K562 (cell line): ENCODE measurements around the gene ARHGAP42. TPM values are rescaled to one million over a fixed set of nuclear protein-coding genes. Genes with fewer than 3 reads are reported as not detected.

Experiments used
- ATAC-seq: fragments of 200-7000 bp; cut with Tn5 transposase; 3 replicates; pipeline ENCODE4 v1.9.1; 2020; ENCODE audit warnings: moderate library complexity
- BruUV-seq: library from RNA; stranded (reverse); fragments of 400-500 nt; replicated peaks from 2 replicates; lab custom pipeline; 2021; lab: Mats Ljungman, UMichigan
- CTCF ChIA-PET: fragments of 300-600 bp; formaldehyde crosslinking; extraction: SDS; loops from one replicate; lab custom pipeline; 2021; ENCODE audit warnings: low intra/inter-chr PET ratio; lab: Yijun Ruan, JAX
- POLR2A ChIA-PET: fragments of 300-600, 350-650 bp; sonication (Branson Sonifier 250); formaldehyde crosslinking; extraction: SDS; loops from one replicate; lab custom pipeline; 2021; ENCODE audit warnings: antibody characterized with exemption, inconsistent platforms; lab: Yijun Ruan, JAX
- DNase-seq, 4 experiments: peaks; one replicate each; pipeline versions ENCODE4 v3.0.0 to v3.0.0-alpha.2; 2011 to 2018; ENCODE audit warnings: low spot score in 3 of 4, mixed read lengths in 3 of 4; ENCODE audit errors: extremely low read depth in 1 of 4
- FAIRE-seq: peaks from 2 replicates; lab custom pipeline; 2011; peaks lifted over from hg19 to GRCh38; lab: Jason Lieb, UNC
- H2AFZ ChIP-seq: 2 replicates; pipeline ENCODE4 v1.6.0; 2011; ENCODE audit warnings: low read depth, low read length, control low read depth, inconsistent platforms
- H3K27ac ChIP-seq: fragments of 200-600 bp; 3 replicates; pipeline ENCODE4 v1.8.0; 2011; ENCODE audit warnings: low read depth, mild to moderate bottlenecking, control low read depth, inconsistent platforms, low read length, moderate library complexity, mixed read lengths; ENCODE audit errors: extremely low read depth
- H3K27me3 ChIP-seq, 2 experiments: fragments of 300-600 bp in 1 of 2; 2 replicates in 1 of 2; 3 replicates in 1 of 2; pipeline versions ENCODE4 v1.6.0 to v1.8.0; 2011; ENCODE audit warnings: inconsistent platforms in 2 of 2, low read length in 2 of 2, mild to moderate bottlenecking in 1 of 2, mixed read lengths in 1 of 2, moderate library complexity in 1 of 2; ENCODE audit not compliant: control insufficient read depth in 2 of 2, insufficient read depth in 2 of 2
- H3K36me3 ChIP-seq: fragments of 300-600 bp; 3 replicates; pipeline ENCODE4 v1.8.0; 2011; ENCODE audit warnings: mild to moderate bottlenecking, low read length, inconsistent platforms; ENCODE audit not compliant: control insufficient read depth, insufficient read depth
- H3K4me1 ChIP-seq, 2 experiments: fragments of 200-600 bp in 1 of 2; replicated peaks in 1 of 2; 2 replicates in 1 of 2; 3 replicates in 1 of 2; pipeline versions ENCODE4 v1.5.1 to v1.8.0; 2011; ENCODE audit warnings: inconsistent platforms in 2 of 2, low read length in 2 of 2, mild to moderate bottlenecking in 1 of 2, mixed read lengths in 1 of 2, moderate library complexity in 1 of 2; ENCODE audit not compliant: control insufficient read depth in 2 of 2, insufficient read depth in 2 of 2
- H3K4me2 ChIP-seq: 2 replicates; pipeline ENCODE4 v1.6.1; 2011; ENCODE audit warnings: low read length, control low read depth, inconsistent platforms, mixed read lengths; ENCODE audit not compliant: insufficient read depth
- H3K4me3 ChIP-seq: fragments of 200-600 bp; sonication (generic), shearing (Covaris generic); 2 replicates; pipeline ENCODE4 v1.5.1; 2016; ENCODE audit warnings: control low read depth, inconsistent platforms
- H3K79me2 ChIP-seq: fragments of 200-600 bp; 3 replicates; pipeline ENCODE4 v1.8.0; 2011; ENCODE audit warnings: low read length, inconsistent platforms; ENCODE audit not compliant: control insufficient read depth, insufficient read depth
- H3K9ac ChIP-seq, 2 experiments: 2 replicates each; pipeline versions ENCODE4 v1.6.0 to v1.6.1; 2011; ENCODE audit warnings: low read depth in 2 of 2, low read length in 2 of 2, control low read depth in 1 of 2, inconsistent platforms in 1 of 2, mild to moderate bottlenecking in 1 of 2, mixed read lengths in 1 of 2; ENCODE audit not compliant: insufficient read depth in 1 of 2
- H3K9me1 ChIP-seq: one replicate; pipeline ENCODE4 v1.6.0; 2011; ENCODE audit warnings: inconsistent platforms, mild to moderate bottlenecking, low read length, moderate library complexity; ENCODE audit not compliant: control insufficient read depth, insufficient read depth
- H3K9me3 ChIP-seq: replicated peaks from 2 replicates; pipeline ENCODE4 v1.5.1; 2011; ENCODE audit warnings: low read depth, low read length, inconsistent platforms; ENCODE audit not compliant: control insufficient read depth, insufficient read depth
- H4K20me1 ChIP-seq: replicated peaks from 2 replicates; pipeline ENCODE4 v1.6.1; 2011; ENCODE audit warnings: low read length, inconsistent platforms, mixed read lengths; ENCODE audit not compliant: control insufficient read depth, insufficient read depth
- CTCFL ChIP-seq: IDR thresholded peaks from 2 replicates; pipeline ENCODE4 v1.6.1; 2011; ENCODE audit warnings: borderline replicate concordance, low read depth, mild to moderate bottlenecking, moderate library complexity, low read length; ENCODE audit not compliant: insufficient read depth, poor library complexity, severe bottlenecking
- EHMT2 ChIP-seq: fragments of 450-650 bp; IDR thresholded peaks from 2 replicates; pipeline ENCODE4 v1.6.1; 2018; ENCODE audit warnings: antibody characterized with exemption
- HLTF ChIP-seq: fragments of 450-650 bp; IDR thresholded peaks from 2 replicates; pipeline ENCODE4 v1.6.1; 2016
- KAT2B ChIP-seq: IDR thresholded peaks from one replicate; pipeline ENCODE4 v1.6.1; 2012; ENCODE audit warnings: low read depth, mild to moderate bottlenecking, control low read depth, inconsistent platforms, low read length, moderate library complexity
- MAZ ChIP-seq, 2 experiments: fragments of 450-650 bp in 1 of 2; sonication (generic) in 1 of 2; formaldehyde crosslinking; IDR thresholded peaks in 1 of 2; conservative IDR thresholded peaks in 1 of 2; 2 replicates each; pipeline versions ENCODE4 v1.4.0 to v1.5.0; 2020; ENCODE audit warnings: mild to moderate bottlenecking in 1 of 2, missing genetic modification reagents in 1 of 2
- MTF1 ChIP-seq: fragments of 250-450 bp; sonication (Bioruptor Pico); IDR thresholded peaks from 2 replicates; pipeline ENCODE4 v1.9.0; 2021; ENCODE audit warnings: moderate library complexity, mild to moderate bottlenecking, inconsistent platforms, borderline replicate concordance
- SRSF1 ChIP-seq: fragments of 200-400 bp; formaldehyde crosslinking; IDR thresholded peaks from 2 replicates; pipeline ENCODE4 v1.6.1; 2017; ENCODE audit warnings: mild to moderate bottlenecking, low read depth, low read length, moderate library complexity
- WGBS: fragments of 100-300 bp; shearing (Covaris generic); methylation state at CpG from one replicate; pipeline ENCODE4 v1.1.6; 2016; ENCODE audit warnings: low coverage, mixed read lengths; ENCODE audit not compliant: insufficient coverage; ENCODE audit errors: missing lambda C conversion rate; 5-methylcytosine and 5-hydroxymethylcytosine counted together
- in situ Hi-C: fragments of 300-500 bp; cut with MboI; formaldehyde crosslinking; loops from 4 replicates; pipeline ENCODE4 v1.15.0; 2018; ENCODE audit warnings: inconsistent platforms, mixed read lengths
- intact Hi-C: fragments of 100-400 bp; cut with micrococcal nuclease; formaldehyde crosslinking; loops from 2 replicates; pipeline ENCODE4 v1.14.2; 2022
- polyA plus RNA-seq, 8 experiments: library from polyadenylated mRNA; depleted of rRNA in 4 of 8; stranded (reverse) in 5 of 8; unstranded in 3 of 8; fragments of >200 nt; fragmentation: Nextera tagmentation in 2 of 8; fragmentation: Illumina TruSeq in 1 of 8; extraction: Ambion mirVana in 2 of 8; extraction: Trizol in 1 of 8; gene quantifications; 2 replicates each; pipeline versions ENCODE4 v1.2.1 to v1.2.3, GENCODE V29; 2011 to 2014; ENCODE audit warnings: inconsistent platforms in 1 of 8, missing spikeins in 1 of 8
- total RNA-seq, 7 experiments: library from RNA; depleted of rRNA in 6 of 7; stranded (reverse); fragments of >200 nt in 6 of 7; fragmentation: Illumina TruSeq in 2 of 7; extraction: Trizol in 2 of 7; gene quantifications; 2 replicates each; pipeline versions ENCODE4 v1.2.1 to v1.2.3, GENCODE V29; 2011 to 2021; ENCODE audit warnings: low replicate concordance in 1 of 7
- TF ChIP-seq, protein P1 (sequence below): sonication (generic); formaldehyde crosslinking; IDR thresholded peaks from 2 replicates; pipeline ENCODE4 v1.8.1; 2023; ENCODE audit warnings: mild to moderate bottlenecking, missing genetic modification reagents

Gene ARHGAP42
- total and polyA plus RNA-seq, 9 of the 15 experiments (the other 6 are each of a cell fraction or from before 2014, with no cell fraction given): 0.95 to 6.1 (median 2.4) TPM

- intact Hi-C loops: no loop called here
- no peaks in the 10 kb centered on the region for H3K27me3 ChIP-seq
- TF ChIP-seq SRSF1 (no peak), CTCFL (no peak), HLTF (no peak), MTF1 (CRISPR knock-in tag) (no peak), EHMT2 (no peak), KAT2B (no peak), MAZ (CRISPR knock-in tag; conservative IDR thresholded peaks at IDR 0.05 in 1 of 2, IDR thresholded peaks at IDR 0.05 in 1 of 2) (no peak)
- TF ChIP-seq, protein P1, sequence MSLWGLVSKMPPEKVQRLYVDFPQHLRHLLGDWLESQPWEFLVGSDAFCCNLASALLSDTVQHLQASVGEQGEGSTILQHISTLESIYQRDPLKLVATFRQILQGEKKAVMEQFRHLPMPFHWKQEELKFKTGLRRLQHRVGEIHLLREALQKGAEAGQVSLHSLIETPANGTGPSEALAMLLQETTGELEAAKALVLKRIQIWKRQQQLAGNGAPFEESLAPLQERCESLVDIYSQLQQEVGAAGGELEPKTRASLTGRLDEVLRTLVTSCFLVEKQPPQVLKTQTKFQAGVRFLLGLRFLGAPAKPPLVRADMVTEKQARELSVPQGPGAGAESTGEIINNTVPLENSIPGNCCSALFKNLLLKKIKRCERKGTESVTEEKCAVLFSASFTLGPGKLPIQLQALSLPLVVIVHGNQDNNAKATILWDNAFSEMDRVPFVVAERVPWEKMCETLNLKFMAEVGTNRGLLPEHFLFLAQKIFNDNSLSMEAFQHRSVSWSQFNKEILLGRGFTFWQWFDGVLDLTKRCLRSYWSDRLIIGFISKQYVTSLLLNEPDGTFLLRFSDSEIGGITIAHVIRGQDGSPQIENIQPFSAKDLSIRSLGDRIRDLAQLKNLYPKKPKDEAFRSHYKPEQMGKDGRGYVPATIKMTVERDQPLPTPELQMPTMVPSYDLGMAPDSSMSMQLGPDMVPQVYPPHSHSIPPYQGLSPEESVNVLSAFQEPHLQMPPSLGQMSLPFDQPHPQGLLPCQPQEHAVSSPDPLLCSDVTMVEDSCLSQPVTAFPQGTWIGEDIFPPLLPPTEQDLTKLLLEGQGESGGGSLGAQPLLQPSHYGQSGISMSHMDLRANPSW (CRISPR knock-in tag): no peak
- DNase-seq (no peak), FAIRE-seq (no peak), ATAC-seq (no peak)
- no peaks in the 10 kb centered on the region for H3K36me3 ChIP-seq
- H3K4me3 ChIP-seq: no peak overlapping the region
- H3K27ac ChIP-seq: no peak overlapping the region
- H3K4me2 ChIP-seq: no peak overlapping the region
- H3K9ac ChIP-seq: no peak overlapping the region
- no peak overlapping the region for H2AFZ ChIP-seq
- CTCF ChIA-PET: no interaction called here
- no peaks in the 10 kb centered on the region for H3K9me3 ChIP-seq
- no peaks in the 10 kb centered on the region for H3K79me2 ChIP-seq
- BruUV-seq: no TSS peak
- POLR2A ChIA-PET: interaction anchor here (1.8 kb wide), 1 partner anchor 11 kb away, joined by 3 read pairs; no protein-coding TSS in a partner anchor
- no peaks in the 10 kb centered on the region for H4K20me1 ChIP-seq
- H3K9me1 ChIP-seq: no peaks in the 10 kb centered on the region
- no peaks in the 10 kb centered on the region for H3K4me1 ChIP-seq
- WGBS: 40% methylated on average over 1 of the region's 1 CpG
- in situ Hi-C loops: no loop called here
These were observed 200.6 kb downstream of the ARHGAP42 start for GRCh38 chr11:100887659-100888058.
